HG02852 (cell line): ENCODE results near the gene KIF26B.
"Not testable (repeated sequence)": the region's sequence is repeated elsewhere in the genome, so short reads cannot be mapped to it uniquely, and the experiment has no call there.

Experiments
- ATAC-seq: cut with Tn5 transposase; IDR thresholded peaks from one replicate; pipeline ENCODE4 v1.9.1; 2021; ENCODE audit warnings: mild to moderate bottlenecking, moderate library complexity; ENCODE audit not compliant: unreplicated experiment

KIF26B gene

GRCh38 chr1:245154429-245155271 lies at the start of gene KIF26B:
Gene KIF26B, plus strand, starts transcription at chr1:245154985. Its CDS starts 440 bp downstream, at chr1:245155425.
- ATAC-seq, result no peak

- ATAC-seq, result no peak
Measured at GRCh38 chr1:245105042-245105441, 49.7 kb upstream of the KIF26B start.

- ATAC-seq, result no peak
Measured at GRCh38 chr1:245105815-245106410, 48.9 kb upstream of the KIF26B start.

- ATAC-seq, result no peak
Measured at GRCh38 chr1:245107776-245108114, 47.0 kb upstream of the KIF26B start.

GRCh38 chr1:245108246-245108645 lies 46.5 kb upstream of the KIF26B start:
- no peak for ATAC-seq

GRCh38 chr1:245108909-245109308 lies 45.9 kb upstream of the KIF26B start:
- no peak for ATAC-seq

GRCh38 chr1:245110406-245110805 lies 44.4 kb upstream of the KIF26B start:
- no peak for ATAC-seq

GRCh38 chr1:245111073-245111472 lies 43.7 kb upstream of the KIF26B start:
- ATAC-seq, result no peak

- ATAC-seq, result no peak
Measured at GRCh38 chr1:245113649-245114048, 41.1 kb upstream of the KIF26B start.

GRCh38 chr1:245116131-245116530 lies 38.7 kb upstream of the KIF26B start:
- no peak for ATAC-seq

- no peak for ATAC-seq
Measured at GRCh38 chr1:245116751-245117150, 38.0 kb upstream of the KIF26B start.

- no peak for ATAC-seq
Measured at GRCh38 chr1:245118066-245118465, 36.7 kb upstream of the KIF26B start.

- no peak for ATAC-seq
Measured at GRCh38 chr1:245118806-245119205, 36.0 kb upstream of the KIF26B start.

GRCh38 chr1:245121523-245121922 lies 33.3 kb upstream of the KIF26B start:
- ATAC-seq, result no peak

GRCh38 chr1:245124241-245124640 lies 30.5 kb upstream of the KIF26B start:
- no peak for ATAC-seq

GRCh38 chr1:245124644-245125043 lies 30.1 kb upstream of the KIF26B start:
- ATAC-seq, result no peak

GRCh38 chr1:245126530-245126929 lies 28.3 kb upstream of the KIF26B start:
- ATAC-seq, result no peak

- ATAC-seq, result no peak
Measured at GRCh38 chr1:245128381-245129101, 26.2 kb upstream of the KIF26B start.

- ATAC-seq, result no peak
Measured at GRCh38 chr1:245129319-245130240, 25.2 kb upstream of the KIF26B start.

GRCh38 chr1:245130281-245131025 lies 24.3 kb upstream of the KIF26B start:
- ATAC-seq, result not testable (repeated sequence)
